Central memory CD8-positive, alpha-beta T cell (primary cell): ENCODE measurements around the gene TMPRSS5.
"Not testable (repeated sequence)": the region's sequence is repeated elsewhere in the genome, so short reads cannot be mapped to it uniquely, and the experiment has no call there.

Experiments
- ATAC-seq: fragments of 150-1000 bp; cut with Tn5 transposase; replicated peaks from 2 replicates; pipeline ENCODE4 v1.10.0; 2022; ENCODE audit warnings: mild to moderate bottlenecking, moderate FRiP score, moderate number of reproducible peaks; ENCODE audit not compliant: poor library complexity, severe bottlenecking; ENCODE audit errors: extremely low read depth
- DNase-seq, 2 donors: peaks; one replicate each; pipeline ENCODE4 v3.0.0; 2021; ENCODE audit warnings: low spot score in 2 of 2
- H3K27ac Mint-ChIP-seq: one replicate; pipeline ENCODE4 v1.8.0; 2022; ENCODE audit warnings: low read depth, mild to moderate bottlenecking, moderate library complexity, mixed read lengths
- H3K27me3 Mint-ChIP-seq: one replicate; pipeline ENCODE4 v1.8.0; 2022; ENCODE audit warnings: mixed read lengths
- H3K36me3 Mint-ChIP-seq: one replicate; pipeline ENCODE4 v1.8.0; 2022; ENCODE audit warnings: mild to moderate bottlenecking, moderate library complexity, mixed read lengths; ENCODE audit not compliant: insufficient read depth
- H3K4me1 Mint-ChIP-seq: one replicate; pipeline ENCODE4 v1.8.0; 2022; ENCODE audit warnings: mixed read lengths
- H3K4me3 Mint-ChIP-seq: one replicate; pipeline ENCODE4 v1.8.0; 2022; ENCODE audit warnings: mild to moderate bottlenecking, moderate library complexity, mixed read lengths
- H3K9me3 Mint-ChIP-seq: one replicate; pipeline ENCODE4 v1.8.0; 2022; ENCODE audit warnings: mixed read lengths

Gene TMPRSS5

GRCh38 chr11:113673550-113674396, 32.3 kb downstream of the TMPRSS5 start:
- Mint-ChIP-seq H3K27ac (no peak overlapping the region), H3K36me3 (peaks cover 1% of the 10 kb centered on the region), H3K4me1 (no peaks in the 10 kb centered on the region), H3K4me3 (no peak overlapping the region), H3K9me3 (peaks cover 3% of the 10 kb centered on the region), H3K27me3 (peaks cover 5% of the 10 kb centered on the region)
- ATAC-seq = no peak
- no peak for DNase-seq

GRCh38 chr11:113671914-113672313, 34.2 kb downstream of the TMPRSS5 start:
- not testable (repeated sequence) for H3K4me1 Mint-ChIP-seq, H3K36me3 Mint-ChIP-seq, DNase-seq, ATAC-seq, H3K4me3 Mint-ChIP-seq, H3K27ac Mint-ChIP-seq, H3K9me3 Mint-ChIP-seq
- H3K27me3 Mint-ChIP-seq = peaks cover 11% of the 10 kb centered on the region

GRCh38 chr11:113670831-113671215, 35.3 kb downstream of the TMPRSS5 start:
- no peak for ATAC-seq
- H3K4me1 Mint-ChIP-seq = no peaks in the 10 kb centered on the region
- H3K4me3 Mint-ChIP-seq = no peak overlapping the region
- H3K36me3 Mint-ChIP-seq = peaks cover 1% of the 10 kb centered on the region
- H3K9me3 Mint-ChIP-seq = peaks cover 4% of the 10 kb centered on the region
- peaks cover 11% of the 10 kb centered on the region for H3K27me3 Mint-ChIP-seq
- DNase-seq = no peak
- H3K27ac Mint-ChIP-seq = no peak overlapping the region

- Mint-ChIP-seq H3K36me3 (peaks cover 1% of the 10 kb centered on the region), H3K27me3 (peaks cover 15% of the 10 kb centered on the region), H3K4me3 (no peak overlapping the region), H3K9me3 (peaks cover 4% of the 10 kb centered on the region), H3K27ac (no peak overlapping the region), H3K4me1 (no peaks in the 10 kb centered on the region)
- ATAC-seq (no peak), DNase-seq (no peak)
Observed at GRCh38 chr11:113670149-113670830, 35.8 kb downstream of the TMPRSS5 start.

GRCh38 chr11:113668255-113668654, 37.9 kb downstream of the TMPRSS5 start:
- Mint-ChIP-seq H3K27me3 (peaks cover 25% of the 10 kb centered on the region), H3K9me3 (peaks cover 4% of the 10 kb centered on the region), H3K27ac (no peak overlapping the region), H3K4me3 (no peak overlapping the region), H3K4me1 (no peaks in the 10 kb centered on the region), H3K36me3 (peaks cover 1% of the 10 kb centered on the region)
- ATAC-seq (no peak), DNase-seq (no peak)

- Mint-ChIP-seq H3K4me1 (no peaks in the 10 kb centered on the region), H3K27ac (no peak overlapping the region), H3K4me3 (no peak overlapping the region), H3K27me3 (peaks cover 25% of the 10 kb centered on the region), H3K9me3 (peaks cover 4% of the 10 kb centered on the region), H3K36me3 (no peaks in the 10 kb centered on the region)
- DNase-seq = no peak
- ATAC-seq = no peak
Observed at GRCh38 chr11:113667801-113668200, 38.3 kb downstream of the TMPRSS5 start.

- H3K4me1 Mint-ChIP-seq = no peaks in the 10 kb centered on the region
- peaks cover 4% of the 10 kb centered on the region for H3K9me3 Mint-ChIP-seq
- no peak overlapping the region for H3K27ac Mint-ChIP-seq
- H3K27me3 Mint-ChIP-seq = peaks cover 25% of the 10 kb centered on the region
- H3K4me3 Mint-ChIP-seq = no peak overlapping the region
- DNase-seq (no peak), ATAC-seq (no peak)
- no peaks in the 10 kb centered on the region for H3K36me3 Mint-ChIP-seq
Observed at GRCh38 chr11:113666584-113666983, 39.5 kb downstream of the TMPRSS5 start.

GRCh38 chr11:113664981-113665710, 41.0 kb downstream of the TMPRSS5 start:
- DNase-seq = no peak
- peaks cover 4% of the 10 kb centered on the region for H3K9me3 Mint-ChIP-seq

GRCh38 chr11:113664069-113664980, 41.8 kb downstream of the TMPRSS5 start:
- Mint-ChIP-seq H3K4me3 (no peak overlapping the region), H3K27ac (no peak overlapping the region), H3K4me1 (no peaks in the 10 kb centered on the region), H3K36me3 (no peaks in the 10 kb centered on the region), H3K27me3 (peaks cover 25% of the 10 kb centered on the region), H3K9me3 (peaks cover 4% of the 10 kb centered on the region)
- DNase-seq (no peak), ATAC-seq (no peak)

More at GRCh38 chr11:113664981-113665710, 41.0 kb downstream of the TMPRSS5 start:
- Mint-ChIP-seq H3K36me3 (no peaks in the 10 kb centered on the region), H3K27ac (no peak overlapping the region), H3K27me3 (peaks cover 25% of the 10 kb centered on the region), H3K4me3 (no peak overlapping the region), H3K4me1 (no peaks in the 10 kb centered on the region)
- no peak for ATAC-seq

- peaks cover 18% of the 10 kb centered on the region for H3K27me3 Mint-ChIP-seq
- H3K4me3 Mint-ChIP-seq = no peak overlapping the region
- H3K27ac Mint-ChIP-seq = no peak overlapping the region
- H3K9me3 Mint-ChIP-seq = no peaks in the 10 kb centered on the region
- ATAC-seq = no peak
- H3K36me3 Mint-ChIP-seq = no peaks in the 10 kb centered on the region
- DNase-seq = no peak
- no peaks in the 10 kb centered on the region for H3K4me1 Mint-ChIP-seq
Observed at GRCh38 chr11:113663567-113663966, 42.5 kb downstream of the TMPRSS5 start.

- no peaks in the 10 kb centered on the region for H3K4me1 Mint-ChIP-seq
- no peak for DNase-seq
- ATAC-seq = no peak
- no peak overlapping the region for H3K27ac Mint-ChIP-seq
- H3K9me3 Mint-ChIP-seq = no peaks in the 10 kb centered on the region
- H3K4me3 Mint-ChIP-seq = no peak overlapping the region
- no peaks in the 10 kb centered on the region for H3K36me3 Mint-ChIP-seq
- peaks cover 36% of the 10 kb centered on the region for H3K27me3 Mint-ChIP-seq
Observed at GRCh38 chr11:113655771-113656170, 50.3 kb downstream of the TMPRSS5 start.

GRCh38 chr11:113651023-113651422, 55.1 kb downstream of the TMPRSS5 start:
- ATAC-seq (no peak), DNase-seq (no peak)
- no peaks in the 10 kb centered on the region for H3K9me3 Mint-ChIP-seq
- no peaks in the 10 kb centered on the region for H3K36me3 Mint-ChIP-seq
- H3K27me3 Mint-ChIP-seq = peaks cover 48% of the 10 kb centered on the region
- no peak overlapping the region for H3K27ac Mint-ChIP-seq
- no peaks in the 10 kb centered on the region for H3K4me1 Mint-ChIP-seq
- H3K4me3 Mint-ChIP-seq = no peak overlapping the region
